HPDE6-E6E7 (cell line): ENCODE measurements around the gene NRARP.

Experiments
- DNase-seq: peaks from one replicate; pipeline ENCODE4 v3.0.0; 2011; ENCODE audit warnings: missing footprints; ENCODE audit errors: extremely low spot score

NRARP gene

GRCh38 chr9:137298401-137299202 lies 3.5 kb downstream of the NRARP start:
- DNase-seq: no peak

GRCh38 chr9:137297966-137298365 lies 4.1 kb downstream of the NRARP start:
- DNase-seq: no peak

- no peak for DNase-seq
These were observed 5.1 kb downstream of the NRARP start for GRCh38 chr9:137296670-137297664.

GRCh38 chr9:137295849-137296669 lies 6.0 kb downstream of the NRARP start:
- DNase-seq: no peak

GRCh38 chr9:137295238-137295811 lies 6.7 kb downstream of the NRARP start:
- DNase-seq: no peak

GRCh38 chr9:137294681-137295237 lies 7.3 kb downstream of the NRARP start:
- DNase-seq: no peak

GRCh38 chr9:137294091-137294680 lies 7.9 kb downstream of the NRARP start:
- no peak for DNase-seq

- no peak for DNase-seq
These were observed 8.5 kb downstream of the NRARP start for GRCh38 chr9:137293482-137294090.

- no peak for DNase-seq
These were observed 9.0 kb downstream of the NRARP start for GRCh38 chr9:137293094-137293481.

- DNase-seq: no peak
These were observed 15.1 kb downstream of the NRARP start for GRCh38 chr9:137286975-137287383.

GRCh38 chr9:137281345-137282116 lies 20.5 kb downstream of the NRARP start:
- DNase-seq: no peak

GRCh38 chr9:137280474-137281344 lies 21.4 kb downstream of the NRARP start:
- DNase-seq: no peak

- DNase-seq: no peak
These were observed 22.2 kb downstream of the NRARP start for GRCh38 chr9:137279741-137280473.

GRCh38 chr9:137278721-137279711 lies 23.1 kb downstream of the NRARP start:
- DNase-seq: no peak

GRCh38 chr9:137278061-137278701 lies 23.9 kb downstream of the NRARP start:
- no peak for DNase-seq
